GM18909 (cell line): Measurements from ENCODE around the gene ZNF440.

ENCODE experiments used
- ATAC-seq: cut with Tn5 transposase; IDR thresholded peaks from one replicate; pipeline ENCODE4 v1.9.1; 2021; ENCODE audit warnings: mild to moderate bottlenecking; ENCODE audit not compliant: unreplicated experiment, poor library complexity

The ZNF440 gene

GRCh38 chr19:11880598-11880997 is 66.5 kb downstream of the ZNF440 start:
- ATAC-seq, result no peak

- ATAC-seq, result no peak
Observed at GRCh38 chr19:11881151-11881800, 67.2 kb downstream of the ZNF440 start.

GRCh38 chr19:11882606-11883005 is 68.5 kb downstream of the ZNF440 start:
- ATAC-seq, result no peak
